ENCODE results near the gene OLIG3. TPM values are rescaled to one million over a fixed set of nuclear protein-coding genes. Genes with fewer than 3 reads are reported as not detected.

Gene OLIG3
- total RNA-seq, 4 donors from 2014 or later: not detected

DNA sequence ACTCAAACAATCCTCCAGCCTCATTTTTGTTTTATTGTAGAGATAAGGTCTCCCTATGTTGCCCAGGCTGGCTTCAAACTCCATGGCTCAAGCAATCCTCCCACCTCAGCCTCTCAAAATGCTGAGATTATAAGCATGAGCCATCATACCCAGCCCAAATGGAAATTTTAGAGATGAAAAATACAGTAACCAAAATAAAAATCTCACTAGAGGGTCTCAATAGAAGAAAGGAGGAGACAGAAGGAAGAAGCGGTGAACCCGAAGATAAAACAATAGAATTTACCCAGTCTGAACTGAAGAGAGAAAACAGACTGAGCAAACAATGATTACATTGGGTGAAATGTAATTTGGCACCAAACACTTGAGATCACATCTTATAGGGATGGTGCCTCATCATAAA lies 16.7 kb upstream of the OLIG3 start:
- TF ChIP-seq, protein P1, sequence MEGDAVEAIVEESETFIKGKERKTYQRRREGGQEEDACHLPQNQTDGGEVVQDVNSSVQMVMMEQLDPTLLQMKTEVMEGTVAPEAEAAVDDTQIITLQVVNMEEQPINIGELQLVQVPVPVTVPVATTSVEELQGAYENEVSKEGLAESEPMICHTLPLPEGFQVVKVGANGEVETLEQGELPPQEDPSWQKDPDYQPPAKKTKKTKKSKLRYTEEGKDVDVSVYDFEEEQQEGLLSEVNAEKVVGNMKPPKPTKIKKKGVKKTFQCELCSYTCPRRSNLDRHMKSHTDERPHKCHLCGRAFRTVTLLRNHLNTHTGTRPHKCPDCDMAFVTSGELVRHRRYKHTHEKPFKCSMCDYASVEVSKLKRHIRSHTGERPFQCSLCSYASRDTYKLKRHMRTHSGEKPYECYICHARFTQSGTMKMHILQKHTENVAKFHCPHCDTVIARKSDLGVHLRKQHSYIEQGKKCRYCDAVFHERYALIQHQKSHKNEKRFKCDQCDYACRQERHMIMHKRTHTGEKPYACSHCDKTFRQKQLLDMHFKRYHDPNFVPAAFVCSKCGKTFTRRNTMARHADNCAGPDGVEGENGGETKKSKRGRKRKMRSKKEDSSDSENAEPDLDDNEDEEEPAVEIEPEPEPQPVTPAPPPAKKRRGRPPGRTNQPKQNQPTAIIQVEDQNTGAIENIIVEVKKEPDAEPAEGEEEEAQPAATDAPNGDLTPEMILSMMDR (IDR thresholded peaks at IDR 0.05; ENCODE audit: low read depth): no peak

DNA sequence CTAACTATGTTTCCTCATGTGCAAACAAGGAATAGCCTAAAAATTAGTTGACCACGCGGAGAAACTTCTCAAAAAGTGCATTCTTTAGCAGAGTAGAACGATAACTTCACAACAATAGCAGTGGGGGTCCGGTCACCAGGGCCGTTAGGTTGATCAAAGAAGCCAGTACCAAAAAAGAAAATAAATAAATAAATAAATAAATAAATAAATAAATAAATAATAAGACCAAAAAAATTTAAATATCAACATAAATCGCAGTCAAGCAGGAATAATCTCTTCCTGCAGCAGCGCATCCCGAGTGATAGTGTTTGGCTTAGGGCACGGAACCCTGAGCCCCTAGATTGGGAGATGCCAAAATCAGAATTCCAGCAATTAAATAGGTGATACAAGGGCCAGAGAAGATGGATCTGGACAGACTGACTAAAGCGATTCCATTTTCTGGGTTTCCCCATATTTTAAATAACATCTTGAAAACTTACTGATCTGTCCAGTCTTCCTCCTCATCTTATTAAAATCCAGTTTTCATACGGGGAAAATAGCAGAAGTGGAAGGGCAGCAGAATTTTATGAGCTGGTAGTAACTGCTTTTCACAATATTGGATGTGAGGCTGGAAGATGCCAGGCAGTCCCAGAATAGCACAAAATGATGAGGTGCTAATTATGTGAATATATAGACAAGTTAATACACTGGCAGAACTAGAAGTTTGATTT lies 4.4 kb upstream of the OLIG3 start:
- TF ChIP-seq, protein P1 (IDR thresholded peaks at IDR 0.05; ENCODE audit: low read depth): no peak

DNA sequence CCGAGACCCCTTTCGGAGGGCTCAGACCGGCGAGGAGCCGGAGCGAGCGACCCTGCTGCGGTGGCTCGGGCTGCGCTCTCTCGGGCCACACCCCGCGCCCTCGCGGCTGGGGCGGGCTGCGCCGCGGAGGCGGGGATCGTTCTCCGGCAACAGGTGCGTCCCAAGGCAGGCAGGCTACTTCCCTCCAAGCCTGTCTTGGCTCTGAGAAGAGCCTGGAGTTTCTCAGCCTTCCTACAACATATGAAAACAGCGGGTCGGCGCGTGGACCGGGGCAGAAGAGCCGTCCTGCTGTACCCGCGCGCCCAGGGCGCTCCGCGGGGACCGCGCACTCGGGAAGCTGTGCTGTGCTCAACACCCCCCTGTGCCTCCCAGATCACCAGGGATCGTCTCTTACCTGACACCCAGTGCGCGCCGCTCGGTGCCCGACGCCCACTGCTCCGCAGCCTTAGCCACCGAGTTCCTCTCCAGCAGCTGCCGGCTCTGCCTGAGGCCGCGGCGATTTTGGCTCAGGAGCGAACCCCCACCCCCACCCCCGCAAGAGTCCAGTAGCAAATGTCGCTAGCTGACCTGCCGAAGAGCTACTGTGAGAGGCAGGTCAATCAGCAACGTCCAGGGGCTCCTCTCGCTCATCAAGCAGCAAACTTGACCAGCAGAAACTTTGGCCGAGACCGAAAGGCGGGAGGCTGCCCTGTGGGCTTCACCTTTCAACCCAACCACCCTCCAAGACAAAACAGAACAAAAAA lies 3.7 kb upstream of the OLIG3 start:
- TF ChIP-seq, protein P1 (IDR thresholded peaks at IDR 0.05; ENCODE audit: low read depth): no peak

DNA sequence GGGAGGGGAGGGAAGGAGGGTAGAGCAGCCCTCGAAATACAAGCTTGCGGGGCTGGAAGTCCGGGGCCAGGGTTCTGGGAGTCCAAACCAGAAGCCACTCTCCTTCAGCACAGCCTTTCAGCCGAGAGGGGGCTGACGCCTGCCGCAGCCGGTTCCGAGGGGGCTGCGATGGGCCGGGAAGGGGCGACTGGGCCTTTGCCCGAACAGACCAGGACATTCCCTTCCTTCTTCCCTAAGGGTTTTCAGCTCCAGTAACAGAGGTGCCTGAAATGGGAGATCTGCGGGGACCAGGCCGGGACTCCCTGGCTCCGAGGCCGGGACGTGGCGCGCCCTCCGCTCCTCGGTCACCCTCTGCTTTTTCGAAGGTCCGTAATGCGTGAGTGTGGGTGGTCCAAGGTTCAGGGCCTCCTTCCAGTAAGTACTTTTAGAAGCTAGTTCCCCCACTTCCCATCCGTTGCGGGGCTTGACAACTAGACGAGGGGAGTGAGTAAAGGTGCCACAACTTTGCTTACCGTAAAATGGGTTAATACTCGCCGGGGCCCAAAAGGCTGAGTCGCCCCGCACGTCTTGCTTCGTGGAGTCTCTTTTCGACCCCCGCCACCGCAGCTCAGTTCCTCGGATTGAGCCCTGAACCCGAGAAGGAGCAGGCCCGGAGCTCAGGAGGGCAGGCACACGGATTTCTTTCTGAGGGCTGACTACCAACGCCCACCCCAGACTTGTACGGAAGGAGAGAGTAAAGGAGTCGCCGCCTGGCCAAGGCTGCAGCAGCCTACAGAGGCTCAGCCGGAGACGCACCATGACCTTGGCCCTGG lies 2.9 kb upstream of the OLIG3 start:
- TF ChIP-seq, protein P1 (IDR thresholded peaks at IDR 0.05; ENCODE audit: low read depth): no peak

DNA sequence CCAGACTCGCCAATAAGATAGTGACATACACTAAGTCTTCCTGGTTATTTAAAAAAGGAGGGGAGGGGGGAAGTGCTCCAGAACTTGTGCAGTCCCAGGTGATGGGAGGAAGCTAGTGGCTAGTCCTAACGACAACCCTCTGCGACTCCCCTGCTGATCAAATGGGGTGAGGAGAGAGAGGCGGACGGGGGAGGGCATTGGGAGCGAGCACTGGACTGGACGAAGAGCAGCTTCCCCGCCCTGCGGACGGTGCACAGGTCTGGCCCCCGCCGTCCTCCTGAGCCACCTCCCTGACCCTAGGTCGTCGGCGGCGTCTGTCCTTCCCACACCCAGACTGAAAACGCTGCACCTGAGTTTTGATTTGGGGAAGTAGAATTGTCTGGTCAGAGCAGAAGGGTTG lies 2.2 kb upstream of the OLIG3 start:
- TF ChIP-seq, protein P1 (IDR thresholded peaks at IDR 0.05; ENCODE audit: low read depth): no peak

DNA sequence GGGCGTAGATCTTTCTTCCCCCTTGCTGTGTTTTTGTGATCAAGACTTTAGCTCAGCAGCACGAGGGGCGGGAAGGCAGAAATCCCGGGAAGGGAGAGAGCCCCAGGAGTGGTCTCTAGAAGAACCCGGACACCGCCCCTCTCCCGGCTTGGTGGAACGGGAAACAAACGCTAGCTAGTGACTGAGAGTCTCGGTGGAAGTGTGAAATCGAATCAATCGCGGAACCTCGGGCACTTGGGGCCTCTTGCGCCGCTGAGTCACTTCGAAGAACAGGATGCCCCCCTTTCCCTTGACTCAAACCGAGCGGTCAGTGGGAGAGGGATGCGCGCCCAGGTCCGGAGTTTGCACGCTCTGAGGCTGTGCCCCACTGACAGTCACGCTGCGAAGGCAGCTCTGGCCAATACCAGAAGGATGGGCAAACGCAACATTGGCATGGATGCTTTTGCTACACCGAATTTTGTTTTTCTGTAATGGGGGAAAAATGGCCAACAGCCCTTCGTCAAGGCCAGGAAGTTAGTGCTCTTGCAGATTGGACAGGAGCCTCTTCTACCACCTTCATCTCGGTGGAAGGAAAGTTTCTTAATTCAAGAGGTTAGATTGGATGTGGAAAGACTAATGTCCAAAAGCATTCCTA lies 1.6 kb upstream of the OLIG3 start:
- TF ChIP-seq, protein P1 (IDR thresholded peaks at IDR 0.05; ENCODE audit: low read depth): no peak

All from subcutaneous adipose tissue (tissue), 4 donors.